ENCODE results near the gene DCST2.

Gene DCST2

DNA sequence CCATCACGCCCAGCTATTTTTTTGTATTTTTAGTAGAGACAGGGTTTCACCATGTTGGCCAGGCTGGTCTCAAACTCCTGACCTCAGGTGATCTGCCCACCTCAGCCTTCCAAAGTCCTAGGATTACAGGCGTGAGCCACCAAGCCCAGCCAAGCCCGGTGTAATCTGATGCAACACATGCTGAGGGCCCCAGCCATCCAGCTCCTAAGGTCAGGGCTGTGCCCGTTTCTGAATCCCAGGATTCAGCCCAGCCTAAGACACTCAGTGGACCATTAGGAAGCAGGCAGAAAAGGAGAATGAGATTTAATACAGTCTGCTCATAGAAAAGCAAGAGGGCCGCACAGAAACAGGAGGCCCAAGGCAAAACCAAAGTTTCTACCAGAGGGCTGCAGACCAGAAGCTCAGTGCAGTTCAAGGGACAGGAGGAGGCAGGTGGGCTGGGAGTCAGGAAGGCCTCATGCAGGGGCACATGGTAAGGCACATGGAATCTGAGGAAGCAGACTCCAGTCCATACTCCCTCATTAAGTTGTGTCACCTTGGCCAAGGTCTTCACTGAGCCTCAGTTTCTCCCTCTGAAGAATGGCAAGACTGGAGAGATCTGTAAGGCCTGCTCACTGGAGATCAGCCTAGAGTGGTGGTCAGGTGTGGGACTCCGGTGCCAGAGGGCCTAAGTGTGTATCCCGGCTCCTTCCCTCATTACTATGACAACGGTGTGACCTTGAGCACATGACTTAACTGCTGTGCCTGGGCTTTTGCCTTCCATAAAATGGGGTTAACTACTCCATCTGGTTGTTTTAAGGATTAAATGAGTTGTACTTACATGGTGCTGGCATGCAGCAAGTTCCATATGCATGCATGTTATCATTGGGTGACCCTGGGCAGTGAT is 15.1 kb upstream of the DCST2 start:
- DNase-seq = no peak

DNA sequence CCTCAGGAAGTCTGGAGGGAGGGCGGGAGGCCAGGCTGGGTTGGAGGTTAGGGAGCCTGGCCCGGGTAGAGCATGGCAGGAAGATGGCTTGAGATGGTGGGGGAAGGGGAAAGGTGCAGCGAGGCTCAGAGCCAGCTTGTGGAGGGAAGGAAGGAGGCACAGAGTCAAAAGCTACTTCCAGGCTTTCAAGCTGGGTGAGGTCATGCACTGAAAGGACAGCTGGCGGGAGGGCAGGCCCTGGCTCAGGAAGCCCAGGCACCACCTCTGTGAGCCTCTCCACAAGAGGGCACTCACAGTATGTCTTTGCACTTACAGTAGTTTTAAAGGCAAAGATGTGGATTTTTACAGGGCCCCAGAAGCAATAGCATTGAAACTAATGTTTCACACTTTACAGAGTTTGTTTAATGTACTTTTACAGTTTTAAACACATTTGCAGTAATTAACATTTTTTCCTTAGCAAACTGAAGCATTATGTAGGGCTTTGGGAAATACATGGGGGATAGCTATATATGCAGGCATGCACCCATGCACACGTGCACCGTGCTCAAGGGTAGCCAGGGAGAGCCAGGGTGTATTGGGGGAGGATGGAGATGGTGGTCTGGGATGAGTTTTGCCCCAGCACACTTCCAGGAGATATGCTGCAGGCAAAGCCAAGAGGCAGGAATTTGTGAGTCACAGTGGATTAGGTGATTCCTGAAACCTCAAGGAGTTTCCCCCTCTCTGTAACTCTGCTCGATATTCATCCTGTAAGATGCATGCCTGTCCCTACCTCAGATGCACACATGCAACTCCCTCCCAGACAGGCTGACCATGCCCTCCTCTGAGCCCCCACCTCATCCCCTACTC is 11.5 kb upstream of the DCST2 start:
- peak; percentile 93 for DNase-seq

DNA sequence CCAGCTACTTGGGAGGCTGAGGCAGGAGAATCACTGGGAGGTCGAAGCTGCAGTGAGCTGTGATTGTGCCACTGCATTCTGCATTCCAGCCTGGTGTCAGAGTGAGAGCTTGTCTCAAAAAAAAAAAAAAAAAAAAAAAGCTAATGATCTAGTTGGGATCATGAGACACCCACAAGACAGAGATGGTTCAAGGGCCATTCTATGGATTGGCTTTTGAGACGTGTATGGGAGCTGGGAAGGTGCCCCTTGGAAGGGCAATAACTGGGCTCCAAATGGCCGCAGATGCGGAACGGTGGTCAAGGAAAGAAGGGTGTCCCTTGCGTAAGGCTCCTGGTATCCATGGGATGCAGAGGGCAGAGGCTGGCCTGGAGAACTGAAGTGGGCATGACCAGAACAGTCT is 10.8 kb upstream of the DCST2 start:
- DNase-seq = no peak

DNA sequence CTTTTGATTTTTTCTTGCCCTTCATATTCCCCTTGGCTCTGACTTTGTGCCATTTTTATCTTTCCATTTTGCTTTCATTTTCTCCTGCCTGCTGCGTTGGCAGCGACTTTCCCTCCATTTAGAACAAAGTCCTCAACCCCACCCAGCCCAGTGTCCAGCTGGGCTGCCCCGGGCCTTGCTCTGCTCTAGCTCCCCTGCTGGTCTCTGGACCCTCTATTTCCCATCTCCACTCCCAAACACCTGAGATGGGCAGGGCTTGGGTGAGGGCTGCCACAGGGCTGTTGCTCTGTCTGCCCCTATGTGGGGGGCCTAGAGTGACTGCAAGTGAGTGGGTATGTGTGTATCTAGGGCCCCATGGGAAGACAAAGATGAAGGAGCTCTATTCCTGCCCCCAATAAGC is 10.2 kb upstream of the DCST2 start:
- DNase-seq = no peak

DNA sequence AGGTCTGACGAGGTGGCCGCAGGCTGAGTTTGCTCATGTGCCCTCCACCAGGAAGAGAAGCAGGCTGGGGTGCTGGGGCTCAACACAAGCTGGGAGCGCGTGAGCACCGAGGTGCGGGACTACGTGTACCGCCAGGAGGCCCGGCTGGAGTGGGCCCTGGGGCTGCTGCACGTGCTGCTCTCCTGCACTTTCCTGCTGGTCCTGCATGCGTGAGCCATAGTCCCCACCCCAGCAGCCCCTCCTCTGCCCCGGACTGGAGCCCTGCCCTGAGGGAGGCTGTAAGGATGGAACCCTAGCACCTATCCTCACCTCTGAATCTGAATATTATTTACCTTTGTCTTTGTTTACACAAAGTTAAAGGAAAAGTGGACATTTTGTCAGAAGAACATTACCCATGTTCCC is 9.7 kb upstream of the DCST2 start:
- DNase-seq = no peak

DNA sequence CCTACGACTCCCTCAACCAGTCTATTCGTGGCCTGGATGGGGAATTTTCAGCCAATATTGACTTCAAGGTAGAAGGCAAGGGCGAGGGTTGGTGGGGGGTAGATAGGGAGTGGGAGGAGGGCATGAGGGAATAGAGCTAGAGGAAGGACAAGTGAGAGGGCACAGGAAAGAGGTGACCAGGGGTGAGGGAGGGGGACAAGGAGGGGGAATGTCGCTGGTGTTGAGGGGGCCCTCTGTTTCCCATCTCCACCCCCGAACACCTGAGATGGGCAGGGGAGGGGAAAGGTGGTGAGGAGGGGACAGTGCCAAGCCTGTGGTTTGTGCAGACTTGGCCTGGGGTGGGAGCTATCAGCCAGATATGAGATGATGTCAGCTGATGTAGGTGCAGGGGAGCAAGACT is 9.2 kb upstream of the DCST2 start:
- no peak for DNase-seq

DNA sequence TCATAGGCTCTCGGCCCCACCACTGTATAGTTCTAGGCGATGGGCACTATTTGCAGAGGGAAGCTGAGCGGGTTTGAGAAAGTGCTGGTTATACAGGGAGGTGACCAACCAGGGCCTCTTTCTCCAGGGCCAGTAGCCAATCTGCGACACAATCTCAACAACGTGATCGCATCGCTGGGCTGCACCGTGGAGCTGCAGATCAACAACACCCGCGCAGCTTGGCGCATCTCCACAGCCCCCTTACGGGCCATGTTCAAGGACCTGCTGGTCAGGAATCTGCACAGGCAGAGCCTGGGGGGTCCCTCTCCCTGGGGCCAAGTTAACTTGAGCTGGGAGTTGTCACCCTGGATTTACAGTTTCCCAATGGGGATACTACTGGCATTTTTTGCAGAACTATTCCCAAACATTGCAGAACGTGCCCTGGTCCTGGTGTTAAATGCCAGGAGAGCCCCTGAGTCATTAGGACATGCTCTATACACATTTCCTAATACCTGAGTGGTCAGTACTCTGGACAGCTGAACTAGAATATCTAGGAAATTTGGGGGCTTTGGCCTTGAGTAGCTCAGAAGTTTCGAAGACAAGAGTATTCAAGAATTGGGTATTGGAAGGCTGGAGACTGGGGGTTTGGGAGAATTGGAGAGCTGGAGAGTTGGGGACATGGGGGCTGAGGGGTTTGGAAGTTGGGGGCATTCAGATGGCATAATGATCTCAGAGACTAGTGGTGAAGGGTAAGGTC is 6.9 kb upstream of the DCST2 start:
- no peak for DNase-seq

DNA sequence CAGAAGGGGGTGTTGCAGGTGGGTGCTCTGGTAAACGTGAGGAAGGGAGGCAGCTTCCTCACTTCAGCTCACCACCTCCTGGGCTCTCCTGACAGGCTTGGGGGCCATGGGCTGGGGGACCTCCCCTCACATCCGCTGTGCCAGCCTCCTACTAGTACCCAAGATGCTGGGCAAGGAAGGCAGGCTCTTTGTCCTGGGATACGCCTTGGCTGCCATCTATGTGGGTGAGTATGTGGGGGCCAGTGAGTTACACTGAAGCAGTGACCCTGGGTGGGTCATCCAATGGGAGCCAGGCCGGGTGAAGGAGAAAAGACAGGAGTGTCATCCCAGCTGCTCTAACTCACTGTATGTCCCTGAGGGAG is 5.7 kb upstream of the DCST2 start:
- no peak for DNase-seq

DNA sequence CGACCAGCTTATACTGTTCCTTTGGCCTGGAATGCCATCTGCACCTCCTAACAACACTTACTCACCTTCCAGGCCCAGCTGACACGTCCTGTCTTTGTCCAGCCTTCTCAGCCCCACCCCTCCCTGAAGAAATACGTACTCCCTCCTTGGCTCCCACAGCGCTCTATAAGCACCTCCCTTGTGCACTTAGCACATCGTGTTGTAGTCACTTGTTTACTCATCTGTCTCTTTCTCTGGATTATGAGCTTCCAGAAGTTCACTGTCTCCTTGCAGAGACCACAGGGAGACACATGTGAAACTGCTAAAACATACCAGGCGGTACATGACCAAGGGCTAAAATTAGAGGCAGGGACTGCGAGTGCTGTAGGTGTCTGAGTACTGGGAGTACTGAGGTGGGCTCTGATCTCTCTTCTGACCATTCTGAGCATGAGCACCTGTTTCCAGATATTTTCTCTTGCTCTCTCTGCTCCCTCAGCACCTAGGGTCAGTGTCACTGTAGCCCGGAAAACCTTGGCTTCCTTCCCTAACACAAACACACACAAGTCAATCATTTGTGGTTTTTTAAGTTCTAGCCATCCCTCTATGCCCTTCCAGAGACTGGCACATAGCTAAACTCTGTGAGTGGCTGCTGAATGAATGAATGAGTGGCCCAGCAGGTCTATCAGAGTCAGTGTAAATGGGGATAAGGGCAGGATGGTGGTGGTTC is 5.2 kb upstream of the DCST2 start:
- no peak for DNase-seq

DNA sequence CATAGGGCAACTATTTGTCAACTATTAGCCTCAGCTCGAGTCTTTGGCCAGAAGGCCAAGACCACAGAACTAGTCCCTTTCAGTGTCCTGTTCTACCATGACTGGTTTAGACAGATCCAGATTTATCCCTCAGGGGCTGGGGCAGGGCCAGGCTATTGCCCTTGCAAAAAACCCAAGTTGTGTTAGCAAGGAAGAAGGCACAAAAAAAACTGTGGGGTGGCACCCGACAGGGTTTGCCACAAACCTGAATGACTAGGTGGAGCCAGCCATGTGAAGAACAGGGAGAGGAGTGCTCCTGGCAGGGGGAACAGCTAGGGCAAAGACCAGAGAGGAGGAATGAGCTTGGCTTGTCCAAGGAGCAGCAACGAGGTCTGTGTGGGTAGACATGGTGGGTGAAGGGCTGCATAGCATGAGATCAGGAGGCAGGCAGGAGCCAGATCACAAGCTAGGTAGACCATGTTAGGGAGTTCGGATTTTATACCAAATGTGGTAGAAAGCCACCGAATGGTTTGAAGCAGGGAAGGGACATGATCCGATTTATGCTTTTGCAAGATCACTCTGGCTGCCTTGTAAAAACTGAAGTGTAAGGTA is 4.4 kb upstream of the DCST2 start:
- DNase-seq = no peak

DNA sequence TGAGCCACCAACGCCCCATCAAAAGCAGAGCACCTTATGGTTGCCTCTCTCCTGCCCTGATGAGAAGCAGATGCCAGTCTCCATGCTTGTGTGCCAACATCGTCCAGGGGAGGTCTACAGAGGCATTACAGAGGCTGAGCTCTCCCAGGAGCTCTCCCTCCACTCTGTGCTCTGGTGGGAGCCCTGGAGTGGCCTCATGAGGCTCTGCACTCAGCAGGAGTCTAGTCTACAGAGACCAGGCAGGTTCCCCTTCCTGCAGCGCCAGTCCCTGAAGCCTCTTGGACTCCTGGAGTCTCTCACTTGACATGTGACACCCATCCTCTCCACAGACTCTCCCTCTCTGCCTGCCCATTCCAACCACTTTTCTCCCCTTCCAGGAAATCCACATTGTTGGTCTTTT is 3.5 kb upstream of the DCST2 start:
- no peak for DNase-seq

DNA sequence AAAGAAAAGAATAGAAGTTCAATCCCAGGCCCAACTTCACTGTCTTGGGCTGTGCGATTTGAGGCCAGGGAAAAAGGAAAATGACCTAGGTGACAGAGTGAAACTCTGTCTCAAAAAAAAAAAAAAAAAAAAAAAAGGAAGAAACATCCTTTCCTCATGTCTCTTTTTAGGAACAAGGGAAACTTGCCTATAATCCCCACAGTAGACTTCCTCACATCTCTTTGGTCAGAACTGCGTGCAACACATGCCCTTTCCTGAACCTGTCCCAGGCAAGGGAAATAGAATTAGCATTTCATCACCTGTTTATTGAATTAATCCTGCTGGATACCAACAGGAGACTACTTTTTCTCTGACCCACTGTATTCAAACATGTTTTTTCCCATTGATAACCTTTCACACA is 2.4 kb upstream of the DCST2 start:
- no peak for DNase-seq

DNA sequence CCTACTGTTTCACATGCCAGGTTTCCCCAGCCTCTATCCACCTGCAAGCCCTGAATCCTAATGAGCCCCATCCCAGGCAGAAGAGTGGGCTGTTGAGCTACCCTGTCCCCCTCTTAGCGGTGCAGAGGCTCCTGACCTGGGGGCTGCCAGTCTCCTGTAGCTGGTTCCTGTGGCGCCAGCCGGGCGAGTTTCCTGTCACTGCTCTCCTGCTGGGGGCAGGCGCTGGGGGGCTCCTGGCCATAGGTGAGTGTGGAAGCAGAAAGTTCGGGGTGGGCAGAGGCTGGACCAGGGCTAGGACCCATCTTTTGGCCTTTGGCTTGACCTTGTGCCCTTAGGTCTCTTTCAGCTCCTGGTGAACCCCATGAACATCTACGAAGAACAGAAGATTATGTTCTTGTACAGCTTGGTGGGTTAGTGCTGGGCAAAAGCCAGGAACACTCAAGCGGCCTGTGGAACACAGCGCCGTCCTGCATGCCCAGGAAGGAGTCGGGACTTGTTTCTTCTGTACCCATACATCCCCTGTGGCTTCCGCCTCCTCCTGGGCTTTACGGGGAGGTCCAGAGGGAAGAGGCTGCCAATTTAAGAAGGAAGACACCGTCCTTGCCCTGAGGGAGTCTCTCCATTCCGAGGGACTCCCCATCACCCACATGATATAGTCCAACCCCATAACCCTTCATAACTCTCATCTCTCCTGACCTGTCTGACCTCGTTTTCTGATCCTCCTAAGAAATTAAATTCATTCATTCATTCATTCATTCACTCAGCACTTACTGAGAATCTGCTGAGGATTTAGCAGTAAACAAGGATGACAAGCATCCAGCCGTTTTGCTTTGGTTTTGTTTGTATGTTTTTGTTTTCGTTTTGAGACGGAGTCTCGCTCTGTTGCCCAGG is 982 bp upstream of the DCST2 start:
- no peak for DNase-seq

DNA sequence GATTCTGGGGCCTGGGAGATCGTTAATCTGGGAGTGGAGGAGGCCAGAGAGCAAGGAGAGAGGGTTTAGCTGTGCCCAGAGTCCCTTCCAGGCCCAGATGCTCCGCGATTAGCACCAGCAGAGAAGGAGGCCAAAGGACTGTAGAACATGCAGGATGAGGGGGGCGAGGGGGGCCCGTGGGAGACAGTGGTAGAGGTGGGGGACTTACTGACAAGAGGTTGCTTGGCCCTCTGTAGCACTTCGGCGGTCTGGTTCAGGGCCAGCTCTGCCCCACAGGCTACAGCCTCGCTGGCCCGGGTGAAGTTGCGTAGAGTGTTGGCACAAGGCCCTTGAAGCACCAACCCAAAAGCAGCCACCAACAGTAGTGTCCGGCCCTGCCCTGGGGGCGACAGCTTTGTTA is 695 bp downstream of the DCST2 start:
- no peak for DNase-seq

DNA sequence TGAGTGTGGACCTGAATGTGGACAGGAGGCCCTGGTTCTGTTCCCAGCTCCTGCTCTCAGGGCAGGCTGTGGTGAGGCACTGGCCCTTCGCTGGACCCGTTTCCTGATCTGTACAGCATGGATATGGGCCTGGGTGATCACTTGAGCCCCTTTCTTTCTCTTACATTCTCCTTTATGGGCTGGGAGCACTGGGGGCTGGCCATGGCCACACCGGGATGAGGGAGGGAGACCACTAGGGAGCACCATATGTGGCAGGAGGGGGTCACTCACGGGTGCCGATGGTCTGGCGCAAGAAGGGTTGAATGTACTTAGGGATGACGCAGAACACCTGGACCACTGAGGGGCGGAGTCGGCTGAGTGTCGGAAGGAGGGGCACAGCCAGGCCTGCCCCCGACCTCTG is 2.7 kb downstream of the DCST2 start:
- DNase-seq = no peak

DNA sequence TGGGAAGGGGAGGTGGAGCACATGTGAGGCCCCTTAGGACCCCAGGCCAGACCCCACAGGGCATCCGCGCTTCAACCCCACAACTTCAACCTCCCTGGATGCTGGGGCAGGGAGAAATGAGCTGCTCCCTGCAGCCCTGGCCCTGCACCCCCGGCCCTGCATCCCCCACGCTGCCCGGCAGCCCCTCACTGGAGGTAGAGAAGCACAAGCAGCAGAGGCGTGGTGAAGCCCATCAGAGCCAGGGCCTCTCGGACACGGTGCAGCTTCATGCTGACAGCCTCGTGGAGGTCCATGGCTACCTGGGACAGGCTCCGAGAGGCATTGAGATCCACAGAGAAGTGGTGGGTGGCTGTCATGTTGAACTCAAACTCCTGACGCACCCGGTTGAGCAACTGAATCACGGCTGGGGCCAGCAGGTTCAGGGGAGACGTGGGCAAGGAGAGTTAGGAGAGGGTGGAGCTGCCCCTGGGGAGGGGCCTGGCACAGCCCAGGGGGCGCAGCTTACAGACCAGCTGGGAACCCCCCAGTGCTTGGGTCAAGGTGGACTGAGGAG is 3.3 kb downstream of the DCST2 start:
- DNase-seq = no peak

DNA sequence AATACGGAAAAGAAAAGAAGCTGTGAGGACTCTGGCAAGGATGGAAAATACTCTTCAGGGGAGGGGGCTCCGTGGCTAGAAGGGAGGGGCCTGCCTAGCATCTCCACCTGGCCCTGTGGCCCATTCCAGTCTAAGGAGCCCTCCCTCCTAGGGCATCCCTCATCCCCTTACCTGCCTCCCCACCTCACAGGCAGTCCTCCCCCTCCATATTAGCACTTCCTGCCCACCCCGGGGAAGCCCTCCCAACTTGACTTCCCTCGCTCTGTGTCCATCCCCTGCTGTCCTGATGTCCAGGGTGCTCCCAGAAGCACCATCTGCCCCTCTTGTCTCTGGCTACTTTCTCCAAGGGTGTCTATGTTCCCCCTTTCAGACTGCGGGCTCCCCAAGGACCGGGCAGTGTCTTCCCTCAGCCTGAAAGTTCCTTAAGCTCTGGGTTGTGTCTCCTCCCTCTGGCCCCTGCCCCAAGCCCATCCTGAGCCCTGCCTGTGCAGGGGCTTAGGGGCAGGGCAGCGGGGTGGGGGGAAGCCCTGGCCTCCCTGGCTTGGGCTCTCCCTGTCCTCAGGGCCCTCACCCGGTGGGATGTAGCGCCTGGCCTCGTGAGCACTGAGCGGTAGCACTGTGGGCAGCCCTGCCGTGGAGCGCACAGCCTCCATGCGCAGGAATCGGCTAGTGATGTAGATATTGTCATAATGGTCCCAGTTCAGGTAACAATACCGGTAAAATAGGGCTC is 3.9 kb downstream of the DCST2 start:
- DNase-seq = no peak

DNA sequence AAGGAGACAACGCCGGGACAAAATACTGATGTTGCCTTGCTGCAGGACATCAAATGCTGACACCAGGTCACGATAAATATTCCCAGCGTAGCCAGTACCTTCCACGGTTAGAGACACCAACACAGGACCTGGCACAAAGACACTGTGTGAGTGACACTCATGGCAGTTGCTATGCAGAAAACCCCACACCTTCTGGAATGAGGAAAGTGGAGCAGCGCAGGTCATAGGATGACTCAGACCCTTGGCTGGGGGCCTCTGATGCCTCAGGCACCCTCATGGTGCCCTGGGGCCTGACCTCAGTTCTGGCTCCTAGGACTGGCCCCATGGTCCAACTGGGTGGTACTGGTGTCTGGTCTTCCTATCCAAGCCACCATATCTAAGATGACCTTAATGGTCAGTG is 7.0 kb downstream of the DCST2 start:
- DNase-seq = no peak

DNA sequence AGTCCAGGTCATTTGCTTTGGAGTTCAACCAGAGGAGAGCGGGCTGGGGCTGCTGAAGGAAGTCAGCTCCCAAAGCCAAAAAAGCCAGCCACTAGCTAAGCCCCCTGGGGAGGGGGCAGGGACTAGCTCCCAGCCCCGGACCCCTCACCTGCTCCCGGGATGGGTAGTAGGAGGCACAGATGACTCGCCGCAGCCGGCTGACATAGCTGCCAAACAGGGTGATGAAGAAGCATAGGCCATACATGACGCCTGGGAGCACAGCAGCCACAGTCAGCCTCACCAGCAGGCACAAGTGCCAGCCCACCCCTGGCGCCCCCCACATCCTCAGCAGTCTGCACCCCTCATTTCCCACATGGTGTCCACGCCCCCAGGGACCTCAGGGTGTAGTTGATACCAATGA is 7.4 kb downstream of the DCST2 start:
- no peak for DNase-seq

DNA sequence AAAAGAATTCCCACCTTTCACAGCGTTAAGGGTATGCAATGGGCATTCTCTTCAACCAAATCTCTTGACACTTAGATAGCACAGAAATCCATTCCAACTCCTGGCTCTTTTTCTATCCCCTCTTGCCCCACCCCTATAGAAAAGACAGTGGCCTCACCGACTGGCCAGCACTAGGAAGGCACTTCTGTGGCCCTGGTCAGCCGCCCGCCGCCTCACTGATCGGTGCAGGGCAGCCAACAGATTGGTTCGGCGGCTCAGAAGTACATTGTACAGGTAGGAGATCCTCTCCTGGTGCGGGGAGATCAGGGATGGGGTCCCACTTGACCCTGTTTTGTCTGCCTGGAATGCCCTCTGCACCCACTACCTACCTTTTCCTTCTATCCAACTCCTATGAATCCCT is 9.3 kb downstream of the DCST2 start:
- no peak for DNase-seq

DNA sequence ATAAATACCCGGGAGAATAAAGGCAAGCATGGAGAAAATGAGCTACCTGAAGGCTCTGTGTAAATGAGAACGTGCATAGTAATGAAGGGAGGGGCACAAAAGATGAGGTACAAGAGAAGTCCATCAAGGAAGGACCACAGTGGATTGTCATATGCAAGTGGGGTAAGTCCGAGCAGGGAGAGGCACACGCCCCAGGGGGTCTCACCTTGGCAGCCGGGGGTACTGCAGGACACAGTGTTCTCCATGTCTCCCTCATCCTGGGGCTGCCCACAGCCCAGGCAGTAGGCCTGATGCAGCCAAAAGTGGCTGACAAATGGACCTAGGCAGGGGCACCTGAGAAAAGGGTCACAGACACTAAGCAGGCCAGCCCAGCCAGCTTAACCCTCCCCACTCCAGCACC is 10.0 kb downstream of the DCST2 start:
- DNase-seq = no peak
